ENCODE measurements around the gene MALT1.

- TF ChIP-seq, protein P1, sequence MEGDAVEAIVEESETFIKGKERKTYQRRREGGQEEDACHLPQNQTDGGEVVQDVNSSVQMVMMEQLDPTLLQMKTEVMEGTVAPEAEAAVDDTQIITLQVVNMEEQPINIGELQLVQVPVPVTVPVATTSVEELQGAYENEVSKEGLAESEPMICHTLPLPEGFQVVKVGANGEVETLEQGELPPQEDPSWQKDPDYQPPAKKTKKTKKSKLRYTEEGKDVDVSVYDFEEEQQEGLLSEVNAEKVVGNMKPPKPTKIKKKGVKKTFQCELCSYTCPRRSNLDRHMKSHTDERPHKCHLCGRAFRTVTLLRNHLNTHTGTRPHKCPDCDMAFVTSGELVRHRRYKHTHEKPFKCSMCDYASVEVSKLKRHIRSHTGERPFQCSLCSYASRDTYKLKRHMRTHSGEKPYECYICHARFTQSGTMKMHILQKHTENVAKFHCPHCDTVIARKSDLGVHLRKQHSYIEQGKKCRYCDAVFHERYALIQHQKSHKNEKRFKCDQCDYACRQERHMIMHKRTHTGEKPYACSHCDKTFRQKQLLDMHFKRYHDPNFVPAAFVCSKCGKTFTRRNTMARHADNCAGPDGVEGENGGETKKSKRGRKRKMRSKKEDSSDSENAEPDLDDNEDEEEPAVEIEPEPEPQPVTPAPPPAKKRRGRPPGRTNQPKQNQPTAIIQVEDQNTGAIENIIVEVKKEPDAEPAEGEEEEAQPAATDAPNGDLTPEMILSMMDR (IDR thresholded peaks at IDR 0.05; ENCODE audit: low read depth, low read length): no peak
- no peak for TF ChIP-seq POLR2A (IDR thresholded peaks at IDR 0.05; ENCODE audit: extremely low read depth, insufficient read length)
- TF ChIP-seq MYC (IDR thresholded peaks at IDR 0.05; ENCODE audit: low read depth, low read length): no peak
- TF ChIP-seq MAX (IDR thresholded peaks at IDR 0.05; ENCODE audit: low read depth, low read length): no peak
Observed at GRCh38 chr18:58669731-58670378, 1.4 kb upstream of the MALT1 start.

Measured in NB4 (cell line).